Vagina (tissue), 2 donors: ENCODE results near the gene KAZN.

ENCODE experiments used
- POLR2A ChIP-seq, 2 donors: fragments of 450-650 bp; IDR thresholded peaks; one replicate each; pipeline ENCODE4 v1.6.1; 2017; ENCODE audit warnings: antibody characterized with exemption in 2 of 2, mild to moderate bottlenecking in 2 of 2, moderate library complexity in 2 of 2
- TF ChIP-seq, protein P1 (sequence below), 3 experiments: fragments of 450-650 bp in 2 of 3; fragments of 200-600 bp in 1 of 3; sonication (generic) in 1 of 3; IDR thresholded peaks; one replicate each; pipeline ENCODE4 v1.5.1; 2017 to 2019; ENCODE audit warnings: antibody characterized with exemption in 3 of 3, mild to moderate bottlenecking in 2 of 3, moderate library complexity in 2 of 3

DNA sequence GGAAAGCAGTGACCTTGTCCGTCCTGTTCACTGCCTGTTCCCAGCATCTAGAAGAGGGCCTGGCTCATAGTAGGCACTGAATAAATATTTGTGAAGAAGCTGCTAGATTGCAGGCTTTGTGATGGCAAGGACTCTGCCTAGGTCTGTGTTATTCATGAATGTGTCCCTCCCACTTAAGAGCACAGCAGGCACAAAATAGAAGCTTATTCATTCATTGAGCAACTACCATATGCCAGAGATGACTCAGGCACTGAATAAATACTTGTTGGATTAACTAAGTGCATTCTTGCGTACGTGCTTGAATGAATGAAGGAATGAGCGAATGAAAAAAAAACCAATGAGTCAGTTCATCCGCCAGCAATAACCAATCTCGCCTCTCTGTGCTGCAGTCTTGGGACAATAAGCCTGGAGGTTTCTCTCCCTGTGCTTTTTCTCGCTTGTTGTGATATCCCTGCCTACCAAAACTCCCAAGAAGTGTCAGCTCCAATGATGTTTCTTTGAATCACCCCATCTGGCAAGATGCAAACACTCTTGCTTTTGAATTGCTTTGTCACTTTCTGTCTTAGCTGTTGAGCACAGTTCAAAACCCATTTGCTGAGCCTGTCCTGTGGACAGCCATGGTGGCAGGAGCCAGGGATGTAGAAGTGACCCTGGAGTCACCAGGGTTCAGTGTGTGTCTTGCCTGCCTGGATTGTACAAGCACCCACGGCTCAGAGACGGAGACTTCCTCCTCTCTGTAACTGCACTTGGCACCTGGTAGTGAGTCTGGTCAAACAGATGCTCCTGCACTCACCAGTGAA, 143.9 kb downstream of the KAZN start:
- TF ChIP-seq, protein P1, sequence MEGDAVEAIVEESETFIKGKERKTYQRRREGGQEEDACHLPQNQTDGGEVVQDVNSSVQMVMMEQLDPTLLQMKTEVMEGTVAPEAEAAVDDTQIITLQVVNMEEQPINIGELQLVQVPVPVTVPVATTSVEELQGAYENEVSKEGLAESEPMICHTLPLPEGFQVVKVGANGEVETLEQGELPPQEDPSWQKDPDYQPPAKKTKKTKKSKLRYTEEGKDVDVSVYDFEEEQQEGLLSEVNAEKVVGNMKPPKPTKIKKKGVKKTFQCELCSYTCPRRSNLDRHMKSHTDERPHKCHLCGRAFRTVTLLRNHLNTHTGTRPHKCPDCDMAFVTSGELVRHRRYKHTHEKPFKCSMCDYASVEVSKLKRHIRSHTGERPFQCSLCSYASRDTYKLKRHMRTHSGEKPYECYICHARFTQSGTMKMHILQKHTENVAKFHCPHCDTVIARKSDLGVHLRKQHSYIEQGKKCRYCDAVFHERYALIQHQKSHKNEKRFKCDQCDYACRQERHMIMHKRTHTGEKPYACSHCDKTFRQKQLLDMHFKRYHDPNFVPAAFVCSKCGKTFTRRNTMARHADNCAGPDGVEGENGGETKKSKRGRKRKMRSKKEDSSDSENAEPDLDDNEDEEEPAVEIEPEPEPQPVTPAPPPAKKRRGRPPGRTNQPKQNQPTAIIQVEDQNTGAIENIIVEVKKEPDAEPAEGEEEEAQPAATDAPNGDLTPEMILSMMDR (IDR thresholded peaks at IDR 0.05), result no peak
- TF ChIP-seq POLR2A (IDR thresholded peaks at IDR 0.05), result no peak
